ENCODE measurements around the gene ZNF334. TPM values are rescaled to one million over a fixed set of nuclear protein-coding genes. Genes with fewer than 3 reads are reported as not detected.

ZNF334 gene
- polyA plus RNA-seq, 1 experiment: 0.93 TPM

DNA sequence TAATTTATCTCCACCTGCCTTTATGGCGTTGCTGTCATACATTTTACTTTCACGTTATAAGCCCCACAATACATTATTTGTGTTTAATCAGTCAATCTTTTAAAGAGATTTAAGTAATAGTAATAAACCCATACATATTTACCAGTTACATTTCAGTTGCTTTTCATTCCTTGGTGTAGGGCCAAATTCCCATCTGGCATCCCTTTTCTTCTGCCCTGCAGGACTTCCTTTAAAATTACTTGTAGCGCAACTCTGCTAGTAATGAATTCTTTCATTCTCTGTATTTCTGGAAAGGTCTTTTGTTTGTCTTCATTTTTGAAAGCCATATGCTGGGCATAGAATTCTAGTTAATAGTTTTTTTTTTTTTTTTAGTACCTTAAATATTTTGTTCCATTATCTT, 24.9 kb downstream of the ZNF334 start:
- Histone ChIP-seq H3K27me3 (ENCODE audit: control insufficient read depth, insufficient read depth, low read length) (peaks cover 2% of the 10 kb centered on the region; the same call in 1 of the 2 replicates), H3K4me3 (ENCODE audit: low read depth, low read length) (no peak overlapping the region), H3K36me3 (ENCODE audit: control insufficient read depth, insufficient read depth, low read length) (no peaks in the 10 kb centered on the region)
- no peak for DNase-seq (ENCODE audit: low read depth)
- ChIA-PET CTCF (no interaction called here), POLR2A (no interaction called here)
- TF ChIP-seq, protein P1, sequence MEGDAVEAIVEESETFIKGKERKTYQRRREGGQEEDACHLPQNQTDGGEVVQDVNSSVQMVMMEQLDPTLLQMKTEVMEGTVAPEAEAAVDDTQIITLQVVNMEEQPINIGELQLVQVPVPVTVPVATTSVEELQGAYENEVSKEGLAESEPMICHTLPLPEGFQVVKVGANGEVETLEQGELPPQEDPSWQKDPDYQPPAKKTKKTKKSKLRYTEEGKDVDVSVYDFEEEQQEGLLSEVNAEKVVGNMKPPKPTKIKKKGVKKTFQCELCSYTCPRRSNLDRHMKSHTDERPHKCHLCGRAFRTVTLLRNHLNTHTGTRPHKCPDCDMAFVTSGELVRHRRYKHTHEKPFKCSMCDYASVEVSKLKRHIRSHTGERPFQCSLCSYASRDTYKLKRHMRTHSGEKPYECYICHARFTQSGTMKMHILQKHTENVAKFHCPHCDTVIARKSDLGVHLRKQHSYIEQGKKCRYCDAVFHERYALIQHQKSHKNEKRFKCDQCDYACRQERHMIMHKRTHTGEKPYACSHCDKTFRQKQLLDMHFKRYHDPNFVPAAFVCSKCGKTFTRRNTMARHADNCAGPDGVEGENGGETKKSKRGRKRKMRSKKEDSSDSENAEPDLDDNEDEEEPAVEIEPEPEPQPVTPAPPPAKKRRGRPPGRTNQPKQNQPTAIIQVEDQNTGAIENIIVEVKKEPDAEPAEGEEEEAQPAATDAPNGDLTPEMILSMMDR (IDR thresholded peaks at IDR 0.05; ENCODE audit: insufficient read depth, low read depth, low read length): no peak

DNA sequence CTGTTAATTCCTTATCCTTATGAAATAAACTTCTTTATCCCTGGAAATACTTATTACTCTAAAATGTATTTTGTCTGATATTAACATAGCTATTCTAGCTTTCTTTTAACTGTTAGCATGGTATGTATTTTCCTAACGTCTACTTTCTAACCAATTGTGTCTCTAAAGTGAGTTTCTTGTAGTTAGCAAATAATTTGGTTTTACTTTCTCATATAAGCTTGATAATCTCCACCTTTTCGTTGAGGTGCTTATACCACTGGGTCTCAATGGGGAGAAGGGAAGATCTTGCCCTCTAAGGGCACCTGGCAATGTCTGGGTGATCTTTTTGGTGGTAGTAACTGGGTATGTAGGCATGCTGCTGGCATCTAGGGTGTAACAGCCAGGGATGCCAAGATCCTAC, 25.7 kb downstream of the ZNF334 start:
- POLR2A ChIA-PET: interaction anchor here (0.6 kb wide), 1 partner anchor 75 kb away, joined by 4 read pairs; no protein-coding TSS in a partner anchor
- Histone ChIP-seq H3K36me3 (ENCODE audit: control insufficient read depth, insufficient read depth, low read length) (no peaks in the 10 kb centered on the region), H3K4me3 (ENCODE audit: low read depth, low read length) (no peak overlapping the region), H3K27me3 (ENCODE audit: control insufficient read depth, insufficient read depth, low read length) (peaks cover 2% of the 10 kb centered on the region; the same call in 1 of the 2 replicates)
- no peak for DNase-seq (ENCODE audit: low read depth)
- TF ChIP-seq, protein P1 (IDR thresholded peaks at IDR 0.05; ENCODE audit: insufficient read depth, low read depth, low read length): no peak
- CTCF ChIA-PET: no interaction called here

DNA sequence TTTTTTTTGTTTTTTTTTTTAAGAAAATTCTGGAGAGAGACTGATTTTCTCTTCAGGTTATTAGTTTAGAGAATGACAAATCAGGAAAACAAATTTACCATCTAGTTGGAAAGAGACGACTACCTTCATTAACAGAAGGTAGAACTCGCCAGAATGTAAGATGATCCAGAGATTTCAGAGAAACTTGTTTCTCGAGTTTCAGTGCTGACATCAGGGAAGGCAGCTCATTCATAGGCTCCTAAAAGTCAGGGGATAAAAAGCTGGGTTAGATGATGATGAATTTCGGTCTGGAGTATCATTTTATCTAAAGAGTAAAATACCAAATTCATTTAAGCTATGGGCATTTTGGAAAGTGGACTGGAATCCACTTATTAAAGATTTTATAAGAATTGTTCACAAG, 27.9 kb downstream of the ZNF334 start:
- TF ChIP-seq, protein P1 (IDR thresholded peaks at IDR 0.05; ENCODE audit: insufficient read depth, low read depth, low read length): no peak
- Histone ChIP-seq H3K4me3 (ENCODE audit: low read depth, low read length) (no peak overlapping the region), H3K36me3 (ENCODE audit: control insufficient read depth, insufficient read depth, low read length) (no peaks in the 10 kb centered on the region), H3K27me3 (ENCODE audit: control insufficient read depth, insufficient read depth, low read length) (peaks cover 2% of the 10 kb centered on the region; the same call in 1 of the 2 replicates)
- no peak for DNase-seq (ENCODE audit: low read depth)
- POLR2A ChIA-PET: no interaction called here
- CTCF ChIA-PET: interaction anchor here (0.9 to 1.6 kb wide), 6 partner anchors 21 to 356 kb away, joined by 3 to 5 read pairs (median 3); no protein-coding TSS in a partner anchor

DNA sequence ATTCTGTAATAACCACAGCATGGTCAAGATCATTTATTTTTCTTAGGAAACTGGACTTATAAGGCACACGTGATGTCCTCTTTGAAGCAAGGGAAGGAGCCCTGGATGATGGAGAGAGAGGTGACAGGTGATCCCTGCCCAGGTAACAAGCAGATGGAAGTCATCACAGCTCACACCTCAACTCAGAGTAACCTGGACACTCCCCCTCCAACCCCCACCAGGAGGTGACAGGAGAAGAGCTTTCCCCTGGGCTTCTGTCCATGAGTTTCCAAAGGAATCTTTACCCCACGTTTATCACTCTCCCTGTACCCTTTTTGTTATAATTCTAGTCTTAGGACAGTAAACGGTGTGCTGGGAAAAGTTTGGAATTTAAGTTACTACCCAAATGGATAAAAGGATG, 28.4 kb downstream of the ZNF334 start:
- CTCF ChIA-PET: interaction anchor here (0.9 to 1.7 kb wide), 5 partner anchors 15 to 352 kb away, joined by 3 to 5 read pairs (median 3); no protein-coding TSS in a partner anchor
- TF ChIP-seq, protein P1 (IDR thresholded peaks at IDR 0.05; ENCODE audit: insufficient read depth, low read depth, low read length): no peak

DNA sequence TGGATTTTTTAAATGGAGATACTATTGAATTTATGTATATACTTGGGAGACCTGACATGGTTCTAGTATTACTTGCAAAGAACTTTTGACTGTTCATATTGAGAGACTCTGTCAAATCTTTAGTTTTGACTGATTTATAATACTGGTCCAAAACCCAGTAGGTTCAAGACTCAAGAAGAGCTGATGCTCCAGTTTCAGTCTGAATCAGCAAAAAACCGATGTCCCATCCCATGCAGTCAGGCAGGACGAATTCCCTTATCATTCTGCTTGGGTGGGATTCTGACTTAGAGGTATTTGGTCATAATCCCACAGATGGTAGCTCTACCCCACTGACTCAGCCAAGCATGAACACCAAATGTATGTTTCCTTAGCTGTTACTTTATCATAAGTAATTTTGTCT, 29.5 kb downstream of the ZNF334 start:
- ChIA-PET CTCF (interaction anchor here (0.7 to 1.7 kb wide), 2 partner anchors 14 to 135 kb away, joined by 3 to 5 read pairs; no protein-coding TSS in a partner anchor), POLR2A (no interaction called here)
- Histone ChIP-seq H3K27me3 (ENCODE audit: control insufficient read depth, insufficient read depth, low read length) (peaks cover 2% of the 10 kb centered on the region; the same call in 1 of the 2 replicates), H3K36me3 (ENCODE audit: control insufficient read depth, insufficient read depth, low read length) (no peaks in the 10 kb centered on the region), H3K4me3 (ENCODE audit: low read depth, low read length) (no peak overlapping the region)
- DNase-seq (ENCODE audit: low read depth): no peak
- TF ChIP-seq, protein P1 (IDR thresholded peaks at IDR 0.05; ENCODE audit: insufficient read depth, low read depth, low read length): no peak

More for the DNA sequence above, 28.4 kb downstream of the ZNF334 start:
- no peak for DNase-seq (ENCODE audit: low read depth)
- Histone ChIP-seq H3K27me3 (ENCODE audit: control insufficient read depth, insufficient read depth, low read length) (peaks cover 2% of the 10 kb centered on the region; the same call in 1 of the 2 replicates), H3K4me3 (ENCODE audit: low read depth, low read length) (no peak overlapping the region), H3K36me3 (ENCODE audit: control insufficient read depth, insufficient read depth, low read length) (no peaks in the 10 kb centered on the region)
- POLR2A ChIA-PET: interaction anchor here (0.7 kb wide), 1 partner anchor 179 kb away, joined by 3 read pairs; no protein-coding TSS in a partner anchor
